ENCODE measurements around the gene RAD1.
"Not testable (repeated sequence)": the region's sequence is repeated elsewhere in the genome, so short reads cannot be mapped to it uniquely, and the experiment has no call there.

The RAD1 gene

DNA sequence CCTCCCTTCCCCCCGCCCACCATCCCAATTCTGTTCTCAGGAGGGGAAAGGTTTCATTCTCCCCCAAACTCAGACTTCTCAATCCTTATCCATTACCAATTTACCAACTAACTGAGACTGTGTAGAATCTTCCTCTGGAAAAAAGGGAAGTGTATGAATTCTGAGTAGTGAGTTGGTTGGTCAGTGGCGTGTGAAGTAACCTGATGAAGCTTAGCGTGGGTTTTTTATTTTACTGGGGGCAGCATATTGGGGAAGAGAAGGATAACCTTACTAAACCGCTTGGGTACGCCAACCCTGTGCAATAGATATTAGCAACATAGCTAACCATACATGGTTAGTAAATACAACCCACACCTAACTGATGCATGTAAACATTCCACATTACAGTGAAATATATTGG lies 13.0 kb upstream of the RAD1 start:
- no peak for DNase-seq (ENCODE audit: low read depth)
- no peak overlapping the region for H3K4me3 ChIP-seq (ENCODE audit: low read length)
- TF ChIP-seq, protein P1, sequence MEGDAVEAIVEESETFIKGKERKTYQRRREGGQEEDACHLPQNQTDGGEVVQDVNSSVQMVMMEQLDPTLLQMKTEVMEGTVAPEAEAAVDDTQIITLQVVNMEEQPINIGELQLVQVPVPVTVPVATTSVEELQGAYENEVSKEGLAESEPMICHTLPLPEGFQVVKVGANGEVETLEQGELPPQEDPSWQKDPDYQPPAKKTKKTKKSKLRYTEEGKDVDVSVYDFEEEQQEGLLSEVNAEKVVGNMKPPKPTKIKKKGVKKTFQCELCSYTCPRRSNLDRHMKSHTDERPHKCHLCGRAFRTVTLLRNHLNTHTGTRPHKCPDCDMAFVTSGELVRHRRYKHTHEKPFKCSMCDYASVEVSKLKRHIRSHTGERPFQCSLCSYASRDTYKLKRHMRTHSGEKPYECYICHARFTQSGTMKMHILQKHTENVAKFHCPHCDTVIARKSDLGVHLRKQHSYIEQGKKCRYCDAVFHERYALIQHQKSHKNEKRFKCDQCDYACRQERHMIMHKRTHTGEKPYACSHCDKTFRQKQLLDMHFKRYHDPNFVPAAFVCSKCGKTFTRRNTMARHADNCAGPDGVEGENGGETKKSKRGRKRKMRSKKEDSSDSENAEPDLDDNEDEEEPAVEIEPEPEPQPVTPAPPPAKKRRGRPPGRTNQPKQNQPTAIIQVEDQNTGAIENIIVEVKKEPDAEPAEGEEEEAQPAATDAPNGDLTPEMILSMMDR (IDR thresholded peaks at IDR 0.05; ENCODE audit: insufficient read depth, low read depth, low read length, missing control alignments): no peak

DNA sequence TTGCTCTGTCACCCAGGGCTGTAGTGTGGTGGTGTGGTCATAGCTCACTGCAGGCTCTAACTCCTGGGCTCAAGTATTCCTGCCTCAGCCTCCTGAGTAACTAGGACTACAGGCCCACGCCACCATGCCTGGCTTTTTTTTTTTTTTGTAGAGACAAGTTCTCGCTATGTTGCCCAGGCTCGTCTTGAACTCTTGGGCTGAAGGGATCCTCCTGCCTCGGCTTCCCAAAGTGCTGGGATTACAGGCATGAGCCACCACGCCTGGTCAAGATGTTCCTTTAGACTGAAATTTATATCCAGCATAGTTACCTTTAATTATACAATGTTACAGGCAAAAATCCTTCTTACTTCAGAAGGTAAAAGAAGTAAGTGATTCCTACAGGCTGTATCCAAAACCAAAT lies 12.5 kb upstream of the RAD1 start:
- no peak overlapping the region for H3K4me3 ChIP-seq (ENCODE audit: low read length)
- TF ChIP-seq, protein P1 (IDR thresholded peaks at IDR 0.05; ENCODE audit: insufficient read depth, low read depth, low read length, missing control alignments): no peak
- no peak for DNase-seq (ENCODE audit: low read depth)

DNA sequence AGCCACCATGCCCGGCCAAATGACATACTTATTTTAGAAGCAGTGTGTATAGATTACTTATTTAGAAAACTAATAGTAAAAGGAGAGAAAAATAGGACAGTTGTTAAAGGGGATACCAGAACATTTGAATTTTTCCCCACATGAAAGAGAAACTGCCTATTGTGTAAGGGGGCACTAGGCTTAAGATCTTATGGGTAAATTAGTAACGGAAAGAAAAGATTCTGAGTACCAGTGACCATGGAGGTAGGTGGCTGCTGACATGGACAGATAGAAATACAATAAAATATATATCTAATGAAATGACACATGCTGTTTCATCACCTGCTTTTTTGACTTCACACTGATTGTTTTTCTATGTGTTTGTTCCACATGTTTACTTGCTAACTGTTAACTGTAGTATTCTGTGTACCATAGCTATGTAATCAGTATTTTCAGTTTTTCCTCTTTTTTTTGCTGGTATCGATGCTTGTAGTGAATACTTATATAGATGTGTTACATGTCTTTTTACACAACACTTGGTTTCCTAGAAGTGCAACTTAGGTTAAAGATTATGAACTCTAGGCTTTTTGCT lies 11.1 kb upstream of the RAD1 start:
- DNase-seq (ENCODE audit: low read depth): no peak
- TF ChIP-seq, protein P1 (IDR thresholded peaks at IDR 0.05; ENCODE audit: insufficient read depth, low read depth, low read length, missing control alignments): no peak

DNA sequence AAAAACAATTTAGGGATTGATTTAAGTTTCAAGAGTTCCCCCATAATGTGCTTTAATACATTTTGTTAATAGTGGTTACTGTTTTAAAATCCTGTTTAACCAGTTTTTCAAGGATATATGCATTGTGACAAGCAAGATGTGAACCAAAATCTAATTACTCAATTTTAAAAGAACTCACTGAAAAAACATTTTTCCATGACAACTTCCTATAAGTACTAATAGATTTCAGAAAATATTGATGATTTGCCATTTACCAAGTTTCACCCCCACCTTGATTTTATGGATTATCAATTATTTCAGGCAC lies 9.1 kb upstream of the RAD1 start:
- TF ChIP-seq, protein P1 (IDR thresholded peaks at IDR 0.05; ENCODE audit: insufficient read depth, low read depth, low read length, missing control alignments): no peak
- DNase-seq (ENCODE audit: low read depth): no peak
- H3K4me3 ChIP-seq (ENCODE audit: low read length): no peak overlapping the region

More for the DNA sequence above, 11.1 kb upstream of the RAD1 start:
- no peak overlapping the region for H3K4me3 ChIP-seq (ENCODE audit: low read length)

DNA sequence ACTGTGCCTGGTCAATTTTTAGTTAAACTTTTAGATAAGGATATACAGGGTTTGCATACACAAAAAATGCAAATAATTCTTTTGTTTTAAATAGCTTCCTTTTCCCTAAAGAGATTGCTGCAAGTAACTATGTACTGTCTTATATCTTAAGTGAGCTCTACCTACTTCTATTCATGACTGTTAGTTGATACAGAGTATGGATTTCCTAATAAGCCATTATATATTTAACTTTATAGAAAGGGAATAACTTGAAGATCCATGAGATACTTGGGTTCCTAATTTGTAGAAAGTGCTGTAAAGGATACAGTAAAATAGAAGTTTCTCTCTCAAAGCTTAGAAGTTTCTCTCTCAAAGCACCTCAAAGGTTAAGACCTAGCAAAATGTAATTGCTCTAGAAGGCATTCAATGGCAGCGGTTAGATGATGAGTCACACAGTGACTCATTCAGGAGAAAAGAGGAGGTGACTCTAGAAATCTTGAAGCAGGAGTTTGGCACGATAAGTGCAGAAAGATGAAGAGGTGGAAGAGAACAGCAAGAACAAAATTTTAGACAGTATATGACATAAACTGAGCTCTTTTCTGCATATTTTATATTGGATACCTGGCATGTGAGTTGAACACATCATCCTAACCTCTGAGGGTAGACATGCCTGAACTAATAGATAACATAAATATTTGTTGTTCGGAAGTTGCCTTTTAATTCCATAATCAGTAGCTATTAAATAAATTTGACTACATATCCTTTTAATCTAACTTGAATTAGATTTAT lies 8.6 kb upstream of the RAD1 start:
- H3K4me3 ChIP-seq (ENCODE audit: low read length): no peak overlapping the region
- DNase-seq (ENCODE audit: low read depth): peak; percentile 87
- TF ChIP-seq, protein P1 (IDR thresholded peaks at IDR 0.05; ENCODE audit: insufficient read depth, low read depth, low read length, missing control alignments): no peak

DNA sequence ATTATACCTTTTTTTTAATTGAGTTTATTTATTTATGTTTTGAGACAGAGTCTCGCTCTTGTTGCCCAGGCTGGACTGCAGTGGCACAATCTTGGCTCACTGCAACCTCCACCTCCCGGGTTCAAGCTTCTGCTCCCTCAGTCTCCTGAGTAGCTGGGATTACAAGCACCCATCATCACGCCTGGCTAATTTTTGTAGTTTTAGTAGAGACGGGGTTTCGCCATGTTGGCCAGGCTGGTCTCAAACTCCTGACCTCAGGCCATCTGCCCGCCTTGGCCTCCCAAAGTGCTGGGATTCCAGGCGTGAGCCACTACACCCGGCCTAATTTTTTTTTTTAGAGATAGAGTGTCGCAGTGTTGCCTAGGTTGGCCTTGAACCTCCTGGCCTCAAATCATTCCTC lies 8.0 kb upstream of the RAD1 start:
- not testable (repeated sequence) for H3K4me3 ChIP-seq (ENCODE audit: low read length)

DNA sequence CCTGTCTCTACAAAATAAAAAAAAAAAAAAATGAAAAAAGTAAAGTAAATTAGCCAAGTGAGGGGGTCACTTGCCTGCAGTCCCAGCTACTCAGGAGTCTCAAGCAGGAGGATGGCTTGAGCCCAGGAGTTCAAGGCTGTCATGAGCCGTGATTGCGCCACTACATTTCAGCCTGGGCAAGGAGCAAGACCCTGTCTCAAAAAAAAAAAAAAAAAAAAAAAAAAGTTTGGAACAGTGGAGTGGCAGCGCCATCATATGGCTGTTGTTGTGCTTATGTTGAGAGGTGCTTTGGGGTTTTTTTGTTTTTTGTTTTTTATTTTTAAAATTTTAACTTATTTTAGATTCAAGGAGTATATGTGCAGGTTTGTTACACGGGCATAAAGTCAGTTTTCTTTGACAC lies 3.8 kb upstream of the RAD1 start:
- no peak overlapping the region for H3K4me3 ChIP-seq (ENCODE audit: low read length)
- TF ChIP-seq, protein P1 (IDR thresholded peaks at IDR 0.05; ENCODE audit: insufficient read depth, low read depth, low read length, missing control alignments): no peak
- no peak for DNase-seq (ENCODE audit: low read depth)

More for the DNA sequence above, 8.0 kb upstream of the RAD1 start:
- not testable (repeated sequence) for DNase-seq (ENCODE audit: low read depth)

Measured in epithelial cell of esophagus (primary cell).